Measurements from ENCODE around the gene TDRD12.
"Not testable (repeated sequence)": the region's sequence is repeated elsewhere in the genome, so short reads cannot be mapped to it uniquely, and the experiment has no call there.

The TDRD12 gene

GRCh38 chr19:32852216-32852615 lies 132.6 kb downstream of the TDRD12 start:
- Mint-ChIP-seq H3K4me1 (ENCODE audit: low read depth in 2 of 2) (no peaks in the 10 kb centered on the region), H3K27me3 (no peaks in the 10 kb centered on the region), H3K9me3 (no peaks in the 10 kb centered on the region), H3K4me3 (no peak overlapping the region), H3K27ac (no peak overlapping the region), H3K36me3 (ENCODE audit: insufficient read depth) (no peaks in the 10 kb centered on the region)
- ATAC-seq (replicated peaks) (no peak), DNase-seq (no peak)

GRCh38 chr19:32856818-32857217 lies 137.3 kb downstream of the TDRD12 start:
- H3K27me3 Mint-ChIP-seq; DNase-seq; H3K4me1 Mint-ChIP-seq (ENCODE audit: low read depth in 2 of 2); H3K27ac Mint-ChIP-seq; H3K4me3 Mint-ChIP-seq; ATAC-seq (replicated peaks); H3K9me3 Mint-ChIP-seq; H3K36me3 Mint-ChIP-seq (ENCODE audit: insufficient read depth): not testable (repeated sequence)

GRCh38 chr19:32857584-32857983 lies 138.0 kb downstream of the TDRD12 start:
- Mint-ChIP-seq H3K4me3 (no peak overlapping the region), H3K36me3 (ENCODE audit: insufficient read depth) (no peaks in the 10 kb centered on the region), H3K4me1 (ENCODE audit: low read depth in 2 of 2) (no peaks in the 10 kb centered on the region), H3K27me3 (no peaks in the 10 kb centered on the region), H3K9me3 (no peaks in the 10 kb centered on the region), H3K27ac (no peak overlapping the region)
- ATAC-seq (replicated peaks): no peak
- DNase-seq: no peak

GRCh38 chr19:32858155-32858554 lies 138.6 kb downstream of the TDRD12 start:
- Mint-ChIP-seq H3K27me3 (no peaks in the 10 kb centered on the region), H3K4me3 (no peak overlapping the region), H3K27ac (no peak overlapping the region), H3K4me1 (ENCODE audit: low read depth in 2 of 2) (no peaks in the 10 kb centered on the region), H3K9me3 (no peaks in the 10 kb centered on the region), H3K36me3 (ENCODE audit: insufficient read depth) (no peaks in the 10 kb centered on the region)
- DNase-seq (no peak), ATAC-seq (replicated peaks) (no peak)

GRCh38 chr19:32858559-32858958 lies 139.0 kb downstream of the TDRD12 start:
- H3K4me1 Mint-ChIP-seq (ENCODE audit: low read depth in 2 of 2): no peaks in the 10 kb centered on the region
- H3K4me3 Mint-ChIP-seq: no peak overlapping the region
- no peaks in the 10 kb centered on the region for H3K27me3 Mint-ChIP-seq
- DNase-seq: no peak
- no peaks in the 10 kb centered on the region for H3K9me3 Mint-ChIP-seq
- H3K27ac Mint-ChIP-seq: no peak overlapping the region
- no peaks in the 10 kb centered on the region for H3K36me3 Mint-ChIP-seq (ENCODE audit: insufficient read depth)
- no peak for ATAC-seq (replicated peaks)

GRCh38 chr19:32859591-32859990 lies 140.0 kb downstream of the TDRD12 start:
- Mint-ChIP-seq H3K27ac (no peak overlapping the region), H3K36me3 (ENCODE audit: insufficient read depth) (no peaks in the 10 kb centered on the region), H3K27me3 (no peaks in the 10 kb centered on the region), H3K4me3 (no peak overlapping the region), H3K9me3 (no peaks in the 10 kb centered on the region), H3K4me1 (ENCODE audit: low read depth in 2 of 2) (no peaks in the 10 kb centered on the region)
- no peak for ATAC-seq (replicated peaks)
- no peak for DNase-seq

GRCh38 chr19:32861596-32861995 lies 142.0 kb downstream of the TDRD12 start:
- H3K27me3 Mint-ChIP-seq: peaks cover 0 to 1% of the 10 kb centered on the region in 2 donors
- H3K9me3 Mint-ChIP-seq: no peaks in the 10 kb centered on the region
- DNase-seq (no peak), ATAC-seq (replicated peaks) (no peak)
- H3K4me1 Mint-ChIP-seq (ENCODE audit: low read depth in 2 of 2): no peaks in the 10 kb centered on the region
- no peak overlapping the region for H3K27ac Mint-ChIP-seq
- H3K4me3 Mint-ChIP-seq: no peak overlapping the region
- no peaks in the 10 kb centered on the region for H3K36me3 Mint-ChIP-seq (ENCODE audit: insufficient read depth)

- H3K4me1 Mint-ChIP-seq (ENCODE audit: low read depth in 2 of 2): no peaks in the 10 kb centered on the region
- no peak overlapping the region for H3K27ac Mint-ChIP-seq
- ATAC-seq (replicated peaks): no peak
- peaks cover 0 to 7% of the 10 kb centered on the region in 2 donors for H3K27me3 Mint-ChIP-seq
- no peak for DNase-seq
- no peak overlapping the region for H3K4me3 Mint-ChIP-seq
- H3K36me3 Mint-ChIP-seq (ENCODE audit: insufficient read depth): no peaks in the 10 kb centered on the region
- H3K9me3 Mint-ChIP-seq: no peaks in the 10 kb centered on the region
These were observed 142.6 kb downstream of the TDRD12 start for GRCh38 chr19:32862173-32862572.

GRCh38 chr19:32862741-32863140 lies 143.2 kb downstream of the TDRD12 start:
- H3K4me1 Mint-ChIP-seq (ENCODE audit: low read depth in 2 of 2): no peaks in the 10 kb centered on the region
- DNase-seq: no peak
- H3K27me3 Mint-ChIP-seq: peaks cover 0 to 7% of the 10 kb centered on the region in 2 donors
- no peak overlapping the region for H3K4me3 Mint-ChIP-seq
- ATAC-seq (replicated peaks): no peak
- H3K9me3 Mint-ChIP-seq: no peaks in the 10 kb centered on the region
- H3K27ac Mint-ChIP-seq: no peak overlapping the region
- H3K36me3 Mint-ChIP-seq (ENCODE audit: insufficient read depth): no peaks in the 10 kb centered on the region

GRCh38 chr19:32863301-32863700 lies 143.7 kb downstream of the TDRD12 start:
- no peak for ATAC-seq (replicated peaks)
- Mint-ChIP-seq H3K4me1 (ENCODE audit: low read depth in 2 of 2) (no peaks in the 10 kb centered on the region), H3K36me3 (ENCODE audit: insufficient read depth) (no peaks in the 10 kb centered on the region), H3K27me3 (peaks cover 0 to 7% of the 10 kb centered on the region in 2 donors), H3K27ac (no peak overlapping the region), H3K4me3 (no peak overlapping the region), H3K9me3 (no peaks in the 10 kb centered on the region)
- no peak for DNase-seq

GRCh38 chr19:32863841-32864240 lies 144.3 kb downstream of the TDRD12 start:
- Mint-ChIP-seq H3K9me3 (no peaks in the 10 kb centered on the region), H3K27ac (no peak overlapping the region), H3K27me3 (peaks cover 0 to 7% of the 10 kb centered on the region in 2 donors), H3K4me1 (ENCODE audit: low read depth in 2 of 2) (no peaks in the 10 kb centered on the region), H3K36me3 (ENCODE audit: insufficient read depth) (no peaks in the 10 kb centered on the region), H3K4me3 (no peak overlapping the region)
- DNase-seq (no peak), ATAC-seq (replicated peaks) (no peak)

- no peaks in the 10 kb centered on the region for H3K4me1 Mint-ChIP-seq (ENCODE audit: low read depth in 2 of 2)
- H3K4me3 Mint-ChIP-seq: no peak overlapping the region
- peaks cover 0 to 7% of the 10 kb centered on the region in 2 donors for H3K27me3 Mint-ChIP-seq
- H3K36me3 Mint-ChIP-seq (ENCODE audit: insufficient read depth): no peaks in the 10 kb centered on the region
- DNase-seq (no peak), ATAC-seq (replicated peaks) (no peak)
- H3K27ac Mint-ChIP-seq: no peak overlapping the region
- H3K9me3 Mint-ChIP-seq: no peaks in the 10 kb centered on the region
These were observed 144.9 kb downstream of the TDRD12 start for GRCh38 chr19:32864318-32865007.

- H3K4me1 Mint-ChIP-seq (ENCODE audit: low read depth in 2 of 2): no peaks in the 10 kb centered on the region
- H3K27ac Mint-ChIP-seq: no peak overlapping the region
- H3K36me3 Mint-ChIP-seq (ENCODE audit: insufficient read depth): no peaks in the 10 kb centered on the region
- H3K27me3 Mint-ChIP-seq: peaks cover 0 to 7% of the 10 kb centered on the region in 2 donors
- no peaks in the 10 kb centered on the region for H3K9me3 Mint-ChIP-seq
- ATAC-seq (replicated peaks) (no peak), DNase-seq (no peak)
- H3K4me3 Mint-ChIP-seq: no peak overlapping the region
These were observed 145.8 kb downstream of the TDRD12 start for GRCh38 chr19:32865326-32865725.

- Mint-ChIP-seq H3K4me3 (no peak overlapping the region), H3K9me3 (no peaks in the 10 kb centered on the region), H3K4me1 (ENCODE audit: low read depth in 2 of 2) (no peaks in the 10 kb centered on the region), H3K27me3 (peaks cover 0 to 7% of the 10 kb centered on the region in 2 donors), H3K27ac (no peak overlapping the region), H3K36me3 (ENCODE audit: insufficient read depth) (no peaks in the 10 kb centered on the region)
- DNase-seq: no peak
- no peak for ATAC-seq (replicated peaks)
These were observed 146.5 kb downstream of the TDRD12 start for GRCh38 chr19:32866061-32866460.

All from effector memory CD8-positive, alpha-beta T cell (primary cell).